ENCODE data around the gene SACM1L. TPM values are rescaled to one million over a fixed set of nuclear protein-coding genes. Genes with fewer than 3 reads are reported as not detected.

SACM1L gene
- total RNA-seq, 2 donors from 2014 or later = 149 to 161 TPM

DNA sequence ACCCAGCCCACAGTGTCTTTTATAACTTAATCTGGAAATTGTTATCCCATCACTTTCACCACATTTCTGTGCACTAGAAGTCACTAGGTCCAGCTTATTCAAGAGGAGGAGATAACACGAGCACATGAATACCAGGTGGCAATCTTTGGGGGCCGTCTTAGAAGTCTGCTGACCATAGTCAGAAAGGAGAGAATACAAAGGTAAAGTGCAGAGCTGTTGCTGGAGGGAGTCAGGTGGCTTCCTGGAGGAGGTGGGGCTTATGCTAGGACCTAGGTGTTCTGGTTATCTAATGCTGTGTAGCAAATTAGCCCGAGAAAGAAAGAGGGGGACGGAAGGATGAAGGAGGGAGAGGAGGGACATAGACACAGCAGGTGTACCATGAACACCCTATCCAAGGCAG lies 60.7 kb downstream of the SACM1L start:
- no peak for DNase-seq
- Histone ChIP-seq H3K4me3 (ENCODE audit: low read length) (no peak overlapping the region), H3K9me3 (ENCODE audit: control insufficient read depth, low read length) (no peaks in the 10 kb centered on the region), H3K4me1 (ENCODE audit: control insufficient read depth, insufficient read depth, low read length) (peaks cover under 1% of the 10 kb centered on the region), H3K36me3 (ENCODE audit: control insufficient read depth, insufficient read depth, low read length) (peaks cover 75% of the 10 kb centered on the region), H3K9ac (ENCODE audit: extremely low read depth, low read length, poor library complexity, severe bottlenecking) (no peak overlapping the region), H3K27ac (ENCODE audit: low read depth, low read length) (no peak overlapping the region), H3K27me3 (ENCODE audit: control insufficient read depth, insufficient read depth, low read length, poor library complexity, severe bottlenecking) (no peaks in the 10 kb centered on the region)
- H3K9me3 Mint-ChIP-seq = no peaks in the 10 kb centered on the region
- TF ChIP-seq, protein P1, sequence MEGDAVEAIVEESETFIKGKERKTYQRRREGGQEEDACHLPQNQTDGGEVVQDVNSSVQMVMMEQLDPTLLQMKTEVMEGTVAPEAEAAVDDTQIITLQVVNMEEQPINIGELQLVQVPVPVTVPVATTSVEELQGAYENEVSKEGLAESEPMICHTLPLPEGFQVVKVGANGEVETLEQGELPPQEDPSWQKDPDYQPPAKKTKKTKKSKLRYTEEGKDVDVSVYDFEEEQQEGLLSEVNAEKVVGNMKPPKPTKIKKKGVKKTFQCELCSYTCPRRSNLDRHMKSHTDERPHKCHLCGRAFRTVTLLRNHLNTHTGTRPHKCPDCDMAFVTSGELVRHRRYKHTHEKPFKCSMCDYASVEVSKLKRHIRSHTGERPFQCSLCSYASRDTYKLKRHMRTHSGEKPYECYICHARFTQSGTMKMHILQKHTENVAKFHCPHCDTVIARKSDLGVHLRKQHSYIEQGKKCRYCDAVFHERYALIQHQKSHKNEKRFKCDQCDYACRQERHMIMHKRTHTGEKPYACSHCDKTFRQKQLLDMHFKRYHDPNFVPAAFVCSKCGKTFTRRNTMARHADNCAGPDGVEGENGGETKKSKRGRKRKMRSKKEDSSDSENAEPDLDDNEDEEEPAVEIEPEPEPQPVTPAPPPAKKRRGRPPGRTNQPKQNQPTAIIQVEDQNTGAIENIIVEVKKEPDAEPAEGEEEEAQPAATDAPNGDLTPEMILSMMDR (conservative IDR thresholded peaks at IDR 0.05) = no peak
- no peak overlapping the region for H3K4me3 Mint-ChIP-seq
- peaks cover 70% of the 10 kb centered on the region for H3K36me3 Mint-ChIP-seq (ENCODE audit: low read depth)
- no peaks in the 10 kb centered on the region for H3K27me3 Mint-ChIP-seq (ENCODE audit: insufficient read depth)
- 92% methylated on average over 4 of the region's 4 CpGs; no CpG with 5 or more reads in 1 of the 2 experiments for WGBS, 2 experiments (ENCODE audit: insufficient coverage in 1 of 2, insufficient read length in 1 of 2)
- no peak overlapping the region for H3K27ac Mint-ChIP-seq
- peaks cover 8% of the 10 kb centered on the region for H3K4me1 Mint-ChIP-seq

DNA sequence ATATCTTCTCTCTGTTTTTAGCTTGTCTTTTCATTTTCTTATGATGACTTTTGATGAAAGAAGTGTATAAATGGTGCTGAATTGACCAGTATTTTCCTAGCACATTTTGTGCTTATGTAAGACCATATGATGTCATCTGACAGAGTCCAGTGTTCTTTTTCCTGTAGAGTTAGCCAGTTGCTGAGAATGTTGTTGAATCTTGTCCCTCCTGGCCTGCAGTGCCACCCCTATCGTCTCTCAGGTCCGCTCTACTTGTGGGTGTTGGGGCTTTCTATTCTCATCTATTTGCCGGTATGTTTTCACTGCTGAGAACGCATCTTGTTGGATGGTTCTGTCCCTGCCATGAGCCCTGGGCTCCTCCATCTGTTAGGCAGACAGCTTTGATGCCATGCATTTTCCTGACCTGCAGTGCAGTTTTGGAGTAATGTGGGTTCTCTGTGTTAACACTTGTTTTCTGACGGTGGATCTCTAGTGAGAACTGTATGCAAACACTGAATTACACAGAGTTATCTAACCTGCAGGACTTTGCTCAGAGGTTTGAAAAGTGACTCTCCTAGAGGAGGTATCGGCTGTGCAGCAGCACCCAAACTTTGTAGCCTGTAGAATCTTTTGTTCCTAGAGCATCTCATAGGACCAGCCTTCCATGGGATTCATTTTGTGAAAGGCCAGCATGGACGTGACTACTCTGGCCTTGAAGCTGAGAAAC lies 62.5 kb downstream of the SACM1L start:
- Histone ChIP-seq H3K27me3 (ENCODE audit: control insufficient read depth, insufficient read depth, low read length, poor library complexity, severe bottlenecking) (no peaks in the 10 kb centered on the region), H3K9ac (ENCODE audit: extremely low read depth, low read length, poor library complexity, severe bottlenecking) (no peak overlapping the region), H3K36me3 (ENCODE audit: control insufficient read depth, insufficient read depth, low read length) (peaks cover 57% of the 10 kb centered on the region), H3K9me3 (ENCODE audit: control insufficient read depth, low read length) (no peaks in the 10 kb centered on the region), H3K27ac (ENCODE audit: low read depth, low read length) (no peak overlapping the region), H3K4me3 (ENCODE audit: low read length) (no peak overlapping the region), H3K4me1 (ENCODE audit: control insufficient read depth, insufficient read depth, low read length) (peaks cover 16% of the 10 kb centered on the region)
- H3K27me3 Mint-ChIP-seq (ENCODE audit: insufficient read depth) = no peaks in the 10 kb centered on the region
- H3K4me1 Mint-ChIP-seq = peaks cover 13% of the 10 kb centered on the region
- H3K36me3 Mint-ChIP-seq (ENCODE audit: low read depth) = peaks cover 59% of the 10 kb centered on the region
- TF ChIP-seq, protein P1 (conservative IDR thresholded peaks at IDR 0.05) = no peak
- H3K4me3 Mint-ChIP-seq = no peak overlapping the region
- no peak overlapping the region for H3K27ac Mint-ChIP-seq
- no peaks in the 10 kb centered on the region for H3K9me3 Mint-ChIP-seq
- 93 to 95% methylated on average over 4 to 7 of the region's 7 CpGs for WGBS, 2 experiments (ENCODE audit: insufficient coverage in 1 of 2, insufficient read length in 1 of 2)
- DNase-seq = no peak

DNA sequence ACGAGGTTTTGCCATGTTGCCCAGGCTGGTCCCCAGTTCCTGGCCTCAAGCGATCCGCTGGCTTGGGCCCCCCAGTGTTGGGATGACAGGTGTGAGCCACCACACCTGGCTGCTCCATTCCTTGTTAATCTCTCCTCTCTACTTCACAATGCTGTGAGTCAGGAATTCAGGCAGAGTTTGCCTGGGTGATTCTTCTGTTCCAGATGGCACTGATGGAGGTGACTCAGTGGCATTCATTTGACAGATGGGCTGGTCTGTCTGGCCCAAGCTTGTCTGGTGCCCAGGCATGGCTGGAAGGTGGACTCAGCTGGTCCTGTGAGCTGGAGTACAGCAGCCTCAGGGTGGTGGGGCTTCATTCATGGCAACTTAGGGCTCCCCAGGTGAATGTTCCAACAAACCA lies 63.9 kb downstream of the SACM1L start:
- H3K9ac ChIP-seq (ENCODE audit: extremely low read depth, low read length, poor library complexity, severe bottlenecking) = no peak overlapping the region
- peaks cover 25% of the 10 kb centered on the region for H3K4me1 Mint-ChIP-seq
- H3K9me3 Mint-ChIP-seq = no peaks in the 10 kb centered on the region
- no peak overlapping the region for H3K27ac Mint-ChIP-seq
- no peak for DNase-seq
- WGBS, 2 experiments (ENCODE audit: insufficient coverage in 1 of 2, insufficient read length in 1 of 2) = 96 to 100% methylated on average over 1 to 3 of the region's 3 CpGs
- H3K27ac ChIP-seq (ENCODE audit: low read depth, low read length) = no peak overlapping the region
- no peaks in the 10 kb centered on the region for H3K9me3 ChIP-seq (ENCODE audit: control insufficient read depth, low read length)
- peaks cover 43% of the 10 kb centered on the region for H3K36me3 ChIP-seq (ENCODE audit: control insufficient read depth, insufficient read depth, low read length)
- H3K4me3 ChIP-seq (ENCODE audit: low read length) = no peak overlapping the region
- H3K27me3 ChIP-seq (ENCODE audit: control insufficient read depth, insufficient read depth, low read length, poor library complexity, severe bottlenecking) = no peaks in the 10 kb centered on the region
- H3K4me3 Mint-ChIP-seq = no peak overlapping the region
- H3K27me3 Mint-ChIP-seq (ENCODE audit: insufficient read depth) = no peaks in the 10 kb centered on the region
- peaks cover 47% of the 10 kb centered on the region for H3K36me3 Mint-ChIP-seq (ENCODE audit: low read depth)
- H3K4me1 ChIP-seq (ENCODE audit: control insufficient read depth, insufficient read depth, low read length) = peaks cover 22% of the 10 kb centered on the region
- TF ChIP-seq, protein P1 (conservative IDR thresholded peaks at IDR 0.05) = no peak

Data from endodermal cell (in vitro differentiated cells).